Testis (tissue), 3 donors: Measurements from ENCODE around the gene KLHL25. TPM values are rescaled to one million over a fixed set of nuclear protein-coding genes. Genes with fewer than 3 reads are reported as not detected.

Experiments used
- DNase-seq: peaks from one replicate; pipeline ENCODE4 v3.0.0-alpha.2; 2019
- H3K27ac ChIP-seq, 2 donors: fragments of 200-600 bp; sonication (generic); one replicate each; pipeline ENCODE4 v1.5.1; 2019
- H3K27me3 ChIP-seq: fragments of 200-600 bp; sonication (generic); one replicate; pipeline ENCODE4 v1.5.1; 2019
- H3K36me3 ChIP-seq: fragments of 200-600 bp; sonication (generic); one replicate; pipeline ENCODE4 v1.5.1; 2017; ENCODE audit warnings: low read depth; ENCODE audit errors: missing control alignments
- H3K4me1 ChIP-seq: fragments of 200-600 bp; sonication (generic); one replicate; pipeline ENCODE4 v1.5.1; 2019
- H3K4me3 ChIP-seq, 2 donors: fragments of 200-600 bp; sonication (generic); one replicate each; pipeline ENCODE4 v1.5.1; 2017 to 2019
- H3K9me3 ChIP-seq: fragments of 200-600 bp; sonication (generic); one replicate; pipeline ENCODE4 v1.5.1; 2017
- POLR2A ChIP-seq: fragments of 450-650 bp; IDR thresholded peaks from one replicate; pipeline ENCODE4 v1.6.1; 2017; ENCODE audit warnings: antibody characterized with exemption, mild to moderate bottlenecking, moderate library complexity
- WGBS, 2 donors: methylation state at CpG; one replicate each; pipeline ENCODE4 v1.1.5; 2018; 5-methylcytosine and 5-hydroxymethylcytosine counted together
- intact Hi-C: fragments of 100-400 bp; cut with DNase I; formaldehyde crosslinking; loops from one replicate; pipeline ENCODE4 v1.15.1; 2023; ENCODE audit warnings: low total_unique reads
- polyA plus RNA-seq: library from polyadenylated mRNA; stranded (reverse); fragments of 350-450 nt; fragmentation: Illumina TruSeq; extraction: RNeasy Lipid Tissue Mini Kit (QIAGEN cat#74804); gene quantifications from one replicate; pipeline ENCODE4 v1.2.3, GENCODE V29; 2014; ENCODE audit warnings: low read depth, low replicate concordance; ENCODE audit not compliant: insufficient read depth
- total RNA-seq, 2 donors: library from RNA; depleted of rRNA; stranded (reverse); fragments of >200 nt; gene quantifications; one replicate each; pipeline ENCODE4 v1.2.3, GENCODE V29; 2016
- TF ChIP-seq, protein P1 (sequence below), 3 experiments: fragments of 450-650 bp in 2 of 3; fragments of 200-600 bp in 1 of 3; sonication (generic) in 1 of 3; IDR thresholded peaks; one replicate each; pipeline ENCODE4 v1.5.1; 2016 to 2019; ENCODE audit warnings: antibody characterized with exemption in 3 of 3, mild to moderate bottlenecking in 2 of 3, moderate library complexity in 1 of 3

The KLHL25 gene
- total and polyA plus RNA-seq, 3 donors from 2014 or later = 19.6 to 50.1 (median 42.6) TPM

DNA sequence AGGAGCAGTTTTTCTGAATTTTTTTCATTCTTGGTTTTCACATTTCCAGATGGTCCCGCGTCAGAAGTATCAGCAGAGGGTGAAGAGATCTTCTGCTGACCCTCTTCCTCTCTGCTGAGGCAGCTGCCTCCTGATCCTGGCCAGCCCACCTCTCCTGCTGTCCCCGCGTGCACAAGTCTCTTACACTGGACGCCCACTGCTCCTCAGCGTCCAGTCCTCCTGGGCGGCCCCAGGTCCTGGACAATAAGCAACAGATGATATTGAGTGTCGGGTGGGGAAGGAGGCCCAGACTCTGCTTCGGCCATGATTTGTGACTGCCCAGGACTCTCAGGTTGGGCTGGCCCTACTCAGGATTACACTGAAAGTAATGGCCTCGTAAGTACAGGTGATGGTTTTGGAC, 50.1 kb downstream of the KLHL25 start:
- H3K36me3 ChIP-seq = no peaks in the 10 kb centered on the region
- no peak overlapping the region for H3K27ac ChIP-seq

DNA sequence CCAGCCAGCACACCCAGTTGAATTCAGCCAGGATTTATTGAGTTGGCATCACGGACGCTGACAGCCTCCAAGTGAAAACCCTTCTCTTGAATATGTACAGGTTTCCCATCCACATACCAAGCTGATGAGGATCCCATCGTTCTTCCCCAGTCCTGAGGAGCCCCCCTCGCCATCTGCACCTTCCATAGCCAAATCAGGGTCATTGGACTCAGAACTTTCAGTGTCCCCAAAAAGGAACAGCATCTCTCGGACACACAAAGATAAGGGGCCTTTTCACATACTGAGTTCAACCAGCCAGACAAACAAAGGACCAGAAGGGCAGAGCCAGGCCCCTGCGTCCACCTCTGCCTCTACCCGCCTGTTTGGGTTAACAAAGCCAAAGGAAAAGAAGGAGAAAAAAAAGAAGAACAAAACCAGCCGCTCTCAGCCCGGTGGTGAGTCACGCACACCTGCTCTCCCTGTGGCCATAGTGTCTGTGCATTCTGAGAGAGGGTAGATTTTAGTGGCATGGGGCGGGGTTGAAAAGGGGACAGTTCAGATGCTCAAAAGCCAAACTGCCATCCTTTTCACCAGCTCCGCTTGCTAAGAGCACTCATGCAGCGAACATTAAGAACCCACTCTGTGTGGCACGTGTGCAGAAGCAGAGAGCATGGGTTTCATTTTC, 51.2 kb downstream of the KLHL25 start:
- intact Hi-C loops = no loop called here
- no peak overlapping the region for H3K4me3 ChIP-seq
- H3K4me1 ChIP-seq = peaks cover under 1% of the 10 kb centered on the region
- peak; percentile 9 for DNase-seq
- no peaks in the 10 kb centered on the region for H3K36me3 ChIP-seq
- H3K9me3 ChIP-seq = no peaks in the 10 kb centered on the region
- H3K27me3 ChIP-seq = no peaks in the 10 kb centered on the region
- no peak for TF ChIP-seq POLR2A
- TF ChIP-seq, protein P1, sequence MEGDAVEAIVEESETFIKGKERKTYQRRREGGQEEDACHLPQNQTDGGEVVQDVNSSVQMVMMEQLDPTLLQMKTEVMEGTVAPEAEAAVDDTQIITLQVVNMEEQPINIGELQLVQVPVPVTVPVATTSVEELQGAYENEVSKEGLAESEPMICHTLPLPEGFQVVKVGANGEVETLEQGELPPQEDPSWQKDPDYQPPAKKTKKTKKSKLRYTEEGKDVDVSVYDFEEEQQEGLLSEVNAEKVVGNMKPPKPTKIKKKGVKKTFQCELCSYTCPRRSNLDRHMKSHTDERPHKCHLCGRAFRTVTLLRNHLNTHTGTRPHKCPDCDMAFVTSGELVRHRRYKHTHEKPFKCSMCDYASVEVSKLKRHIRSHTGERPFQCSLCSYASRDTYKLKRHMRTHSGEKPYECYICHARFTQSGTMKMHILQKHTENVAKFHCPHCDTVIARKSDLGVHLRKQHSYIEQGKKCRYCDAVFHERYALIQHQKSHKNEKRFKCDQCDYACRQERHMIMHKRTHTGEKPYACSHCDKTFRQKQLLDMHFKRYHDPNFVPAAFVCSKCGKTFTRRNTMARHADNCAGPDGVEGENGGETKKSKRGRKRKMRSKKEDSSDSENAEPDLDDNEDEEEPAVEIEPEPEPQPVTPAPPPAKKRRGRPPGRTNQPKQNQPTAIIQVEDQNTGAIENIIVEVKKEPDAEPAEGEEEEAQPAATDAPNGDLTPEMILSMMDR (IDR thresholded peaks at IDR 0.05) = no peak
- WGBS, 2 donors = 86 to 87% methylated on average over 14 of the region's 14 CpGs
- H3K27ac ChIP-seq = no peak overlapping the region

More for the DNA sequence above, 50.1 kb downstream of the KLHL25 start:
- Histone ChIP-seq H3K27me3 (no peaks in the 10 kb centered on the region), H3K9me3 (no peaks in the 10 kb centered on the region), H3K4me3 (no peak overlapping the region), H3K4me1 (peaks cover 11% of the 10 kb centered on the region)
- 86 to 96% methylated on average over 6 to 10 of the region's 10 CpGs for WGBS, 2 donors
- DNase-seq = peak; percentile 9
- intact Hi-C loops = no loop called here
- TF ChIP-seq POLR2A = no peak
- TF ChIP-seq, protein P1 (IDR thresholded peaks at IDR 0.05) = no peak

DNA sequence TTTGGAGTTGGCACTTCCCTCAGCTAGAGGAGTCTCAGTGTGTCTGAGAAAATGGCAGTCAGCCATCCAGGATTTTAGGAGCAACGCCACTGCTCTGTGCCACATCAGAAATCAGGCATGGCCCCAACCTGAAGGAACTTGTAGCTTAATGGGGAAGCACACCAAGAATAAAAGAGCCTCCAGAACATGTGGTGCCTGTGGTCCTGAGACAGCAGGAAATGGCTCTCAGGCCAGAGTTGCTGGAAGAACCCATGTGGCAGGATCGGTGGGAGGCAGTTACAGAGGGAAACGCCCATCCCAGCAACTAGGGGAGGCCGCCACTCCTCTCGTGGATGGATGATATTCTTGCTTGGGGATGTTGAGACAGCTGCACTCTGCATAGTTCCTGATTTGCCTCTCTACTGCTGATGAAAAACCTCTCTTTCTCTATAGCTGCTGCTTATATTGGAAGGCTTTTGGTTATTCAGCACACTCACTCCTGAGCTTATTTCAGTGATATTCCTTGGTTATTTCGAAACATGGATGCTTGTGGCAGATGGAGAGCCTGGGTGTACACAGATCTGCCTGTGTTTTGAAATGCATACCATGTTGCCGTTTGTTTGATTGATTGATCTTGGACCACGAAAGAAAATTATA, 52.4 kb downstream of the KLHL25 start:
- H3K9me3 ChIP-seq = no peaks in the 10 kb centered on the region
- H3K27me3 ChIP-seq = no peaks in the 10 kb centered on the region
- peak; percentile 7 for DNase-seq
- no peaks in the 10 kb centered on the region for H3K4me1 ChIP-seq
- no peak overlapping the region for H3K4me3 ChIP-seq
- no peak overlapping the region for H3K27ac ChIP-seq
- intact Hi-C loops = no loop called here
- WGBS, 2 donors = 60 to 81% methylated on average over 6 to 8 of the region's 8 CpGs
- no peak for TF ChIP-seq POLR2A
- TF ChIP-seq, protein P1 (IDR thresholded peaks at IDR 0.05) = no peak
- no peaks in the 10 kb centered on the region for H3K36me3 ChIP-seq

DNA sequence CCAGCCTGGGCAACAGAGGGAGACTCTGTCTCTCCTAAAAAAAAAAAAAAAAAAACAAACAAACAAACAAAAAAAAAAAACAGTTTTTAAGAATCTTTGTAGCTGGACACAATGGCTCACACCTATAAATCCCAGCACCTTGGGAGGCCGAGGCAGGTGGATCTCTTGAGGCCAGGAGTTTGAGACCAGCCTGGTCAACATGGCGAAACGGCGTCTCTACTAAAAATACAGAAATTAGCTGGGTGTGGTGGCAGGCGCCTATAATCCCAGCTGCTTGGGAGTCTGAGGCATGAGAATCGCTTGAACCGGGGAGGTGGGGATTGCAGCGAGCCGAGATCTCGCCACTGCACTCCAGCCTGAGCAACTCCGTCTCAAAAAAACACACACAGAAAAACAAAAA, 53.1 kb downstream of the KLHL25 start:
- Histone ChIP-seq H3K27me3 (no peaks in the 10 kb centered on the region), H3K4me1 (no peaks in the 10 kb centered on the region), H3K4me3 (no peak overlapping the region), H3K36me3 (no peaks in the 10 kb centered on the region), H3K9me3 (no peaks in the 10 kb centered on the region), H3K27ac (no peak overlapping the region)
- no peak for TF ChIP-seq POLR2A
- TF ChIP-seq, protein P1 (IDR thresholded peaks at IDR 0.05) = no peak
- 84 to 90% methylated on average over 11 of the region's 11 CpGs for WGBS, 2 donors
- intact Hi-C loops = no loop called here
- DNase-seq = no peak
